Esophagus squamous epithelium (tissue), 5 donors: ENCODE data around the gene DNAH9. TPM values are rescaled to one million over a fixed set of nuclear protein-coding genes. Genes with fewer than 3 reads are reported as not detected.

ENCODE experiments used
- DNase-seq: peaks from one replicate; lab custom pipeline; 2025; lab: John Stamatoyannopoulos, UW
- H3K27ac ChIP-seq, 4 donors: fragments of 200-600 bp; sonication (generic); one replicate each; pipeline ENCODE4 v1.5.1; 2016 to 2019; ENCODE audit warnings: mild to moderate bottlenecking in 1 of 4
- H3K27me3 ChIP-seq, 4 donors: fragments of 200-600 bp; sonication (generic); 1 replicate in 3 of 4; 2 replicates in 1 of 4; pipeline versions ENCODE4 v1.5.1 to v1.6.0; 2017 to 2021; ENCODE audit warnings: antibody characterized with exemption in 1 of 4
- H3K36me3 ChIP-seq, 3 donors: fragments of 200-600 bp; sonication (generic); one replicate each; pipeline ENCODE4 v1.5.1; 2016 to 2019
- H3K4me1 ChIP-seq, 3 donors: fragments of 200-600 bp; sonication (generic); one replicate each; pipeline ENCODE4 v1.5.1; 2017 to 2019
- H3K4me3 ChIP-seq, 4 donors: fragments of 200-600 bp; sonication (generic); 1 replicate in 3 of 4; 2 replicates in 1 of 4; pipeline ENCODE4 v1.5.1; 2016 to 2019; ENCODE audit warnings: mild to moderate bottlenecking in 2 of 4, moderate library complexity in 1 of 4
- H3K9me3 ChIP-seq, 3 donors: fragments of 200-600 bp; sonication (generic); one replicate each; pipeline ENCODE4 v1.5.1; 2016 to 2019
- CTCF ChIP-seq, 6 experiments: fragments of 450-650 bp in 4 of 6; fragments of 200-600 bp in 2 of 6; sonication (generic) in 2 of 6; IDR thresholded peaks; one replicate each; pipeline ENCODE4 v1.5.1; 2016 to 2019; ENCODE audit warnings: antibody characterized with exemption in 6 of 6, mild to moderate bottlenecking in 4 of 6, moderate library complexity in 4 of 6
- POLR2A ChIP-seq, 4 donors: fragments of 450-650 bp; IDR thresholded peaks; one replicate each; pipeline ENCODE4 v1.6.1; 2017; ENCODE audit warnings: antibody characterized with exemption in 4 of 4, mild to moderate bottlenecking in 4 of 4, moderate library complexity in 3 of 4
- WGBS, 2 donors: methylation state at CpG; one replicate each; pipeline ENCODE4 v1.1.5; 2018; 5-methylcytosine and 5-hydroxymethylcytosine counted together
- intact Hi-C: fragments of 100-400 bp; cut with DNase I; formaldehyde crosslinking; loops from one replicate; pipeline ENCODE4 v1.15.0; 2022
- total RNA-seq, 4 donors: library from RNA; depleted of rRNA; stranded (reverse); fragments of >200 nt; gene quantifications; one replicate each; pipeline ENCODE4 v1.1.0, GENCODE V29; 2016
- donor health status: DM: yes; HTN: yes; CAD: no.

DNAH9 gene
- total RNA-seq, 4 donors from 2014 or later = 0.18 to 0.61 (median 0.29) TPM

- no peak for DNase-seq
- Histone ChIP-seq H3K36me3 (no peaks in the 10 kb centered on the region), H3K27me3 (no peaks in the 10 kb centered on the region), H3K27ac (no peak overlapping the region), H3K4me3 (no peak overlapping the region), H3K4me1 (no peaks in the 10 kb centered on the region), H3K9me3 (no peaks in the 10 kb centered on the region)
- TF ChIP-seq POLR2A (IDR thresholded peaks at IDR 0.05) (no peak), CTCF (IDR thresholded peaks at IDR 0.05) (no peak)
- intact Hi-C loops = no loop called here
Measured at GRCh38 chr17:11772031-11772430, 173.8 kb downstream of the DNAH9 start.

- Histone ChIP-seq H3K27ac (peak overlapping the region; percentile 62 to 81 (median 73)), H3K4me3 (no peak overlapping the region), H3K27me3 (no peaks in the 10 kb centered on the region), H3K9me3 (no peaks in the 10 kb centered on the region), H3K4me1 (peaks cover 0 to 21% (median 17%) of the 10 kb centered on the region in 3 donors), H3K36me3 (no peaks in the 10 kb centered on the region)
- 17 to 37% methylated on average over 2 of the region's 2 CpGs for WGBS, 2 donors
- TF ChIP-seq CTCF (IDR thresholded peaks at IDR 0.05) = no peak
- TF ChIP-seq POLR2A (IDR thresholded peaks at IDR 0.05) = no peak
- DNase-seq = no peak
- intact Hi-C loops = no loop called here
Measured at GRCh38 chr17:11779892-11780291, 181.6 kb downstream of the DNAH9 start.

- H3K9me3 ChIP-seq = no peaks in the 10 kb centered on the region
- intact Hi-C loops = no loop called here
- H3K4me1 ChIP-seq = peaks cover 0 to 21% (median 17%) of the 10 kb centered on the region in 3 donors
- peak overlapping the region; percentile 62 to 81 (median 73) for H3K27ac ChIP-seq
- 76 to 85% methylated on average over 5 of the region's 5 CpGs for WGBS, 2 donors
- no peak for DNase-seq
- no peaks in the 10 kb centered on the region for H3K27me3 ChIP-seq
- no peak overlapping the region for H3K4me3 ChIP-seq
- no peaks in the 10 kb centered on the region for H3K36me3 ChIP-seq
- TF ChIP-seq POLR2A (IDR thresholded peaks at IDR 0.05) (no peak), CTCF (IDR thresholded peaks at IDR 0.05) (no peak)
Measured at GRCh38 chr17:11780621-11781020, 182.4 kb downstream of the DNAH9 start.

- no peak for TF ChIP-seq CTCF (IDR thresholded peaks at IDR 0.05)
- no peak for TF ChIP-seq POLR2A (IDR thresholded peaks at IDR 0.05)
- intact Hi-C loops = no loop called here
- Histone ChIP-seq H3K4me1 (no peaks in the 10 kb centered on the region), H3K9me3 (no peaks in the 10 kb centered on the region), H3K4me3 (no peak overlapping the region), H3K27me3 (no peaks in the 10 kb centered on the region), H3K27ac (no peak overlapping the region), H3K36me3 (no peaks in the 10 kb centered on the region)
- DNase-seq = no peak
- 68 to 84% methylated on average over 8 to 9 of the region's 9 CpGs for WGBS, 2 donors
Measured at GRCh38 chr17:11786711-11787438, 188.6 kb downstream of the DNAH9 start.

GRCh38 chr17:11795906-11796305 lies 197.6 kb downstream of the DNAH9 start:
- Histone ChIP-seq H3K9me3 (no peaks in the 10 kb centered on the region), H3K27me3 (no peaks in the 10 kb centered on the region), H3K27ac (no peak overlapping the region), H3K4me1 (no peaks in the 10 kb centered on the region), H3K36me3 (no peaks in the 10 kb centered on the region), H3K4me3 (no peak overlapping the region)
- no peak for TF ChIP-seq POLR2A (IDR thresholded peaks at IDR 0.05)
- TF ChIP-seq CTCF (IDR thresholded peaks at IDR 0.05) = no peak
- intact Hi-C loops = no loop called here
- no peak for DNase-seq
- WGBS, 2 donors = 94 to 95% methylated on average over 1 of the region's 1 CpG
